Heart left ventricle (tissue), 16 donors: ENCODE results near the gene MEX3A. TPM values are rescaled to one million over a fixed set of nuclear protein-coding genes. Genes with fewer than 3 reads are reported as not detected.
A peak's percentile ranks its signal among the peaks of the same experiment; 100 is the strongest.

Source experiments
- ATAC-seq, 4 donors: fragments of 200-7000 bp; cut with Tn5 transposase; one replicate each; pipeline ENCODE4 v1.9.1; 2020 to 2022; ENCODE audit warnings: moderate library complexity in 4 of 4, mild to moderate bottlenecking in 3 of 4, moderate number of reproducible peaks in 1 of 4
- DNase-seq, 5 donors: peaks; one replicate each; pipeline ENCODE4 v3.0.0-alpha.2; 2020
- H3K27ac ChIP-seq, 12 donors: fragments of 200-600 bp; sonication (generic) in 4 of 12; one replicate each; pipeline versions ENCODE4 v1.5.0 to v1.8.0; 2016 to 2022; ENCODE audit warnings: mild to moderate bottlenecking in 2 of 12
- H3K27me3 ChIP-seq, 9 donors: fragments of 200-600 bp; sonication (generic) in 2 of 9; one replicate each; pipeline versions ENCODE4 v1.5.1 to v1.8.0; 2016 to 2022; ENCODE audit warnings: mild to moderate bottlenecking in 3 of 9
- H3K36me3 ChIP-seq, 9 donors: fragments of 200-600 bp; sonication (generic) in 2 of 9; one replicate each; pipeline versions ENCODE4 v1.5.0 to v1.8.0; 2018 to 2022; ENCODE audit warnings: mild to moderate bottlenecking in 2 of 9
- H3K4me1 ChIP-seq, 12 donors: fragments of 200-600 bp; sonication (generic) in 4 of 12; one replicate each; pipeline versions ENCODE4 v1.5.0 to v1.8.0; 2016 to 2022; ENCODE audit warnings: mild to moderate bottlenecking in 3 of 12
- H3K4me3 ChIP-seq, 12 donors: fragments of 200-600 bp; sonication (generic) in 4 of 12; one replicate each; pipeline versions ENCODE4 v1.5.0 to v1.8.0; 2017 to 2022; ENCODE audit warnings: mild to moderate bottlenecking in 9 of 12, moderate library complexity in 4 of 12
- H3K9me3 ChIP-seq, 12 donors: fragments of 200-600 bp; sonication (generic) in 4 of 12; one replicate each; pipeline versions ENCODE4 v1.5.0 to v1.8.0; 2016 to 2022; ENCODE audit warnings: mild to moderate bottlenecking in 1 of 12
- CTCF ChIP-seq, 12 donors: fragments of 200-600 bp; sonication (generic) in 4 of 12; IDR thresholded peaks; one replicate each; pipeline versions ENCODE4 v1.5.0 to v1.8.0; 2018 to 2022; ENCODE audit warnings: antibody characterized with exemption in 12 of 12, mild to moderate bottlenecking in 5 of 12
- POLR2A ChIP-seq, 2 donors: fragments of 450-650 bp; IDR thresholded peaks; one replicate each; pipeline ENCODE4 v1.6.1; 2017; ENCODE audit warnings: antibody characterized with exemption in 2 of 2, mild to moderate bottlenecking in 2 of 2, moderate library complexity in 2 of 2
- WGBS, 4 donors: extraction: QIAGEN DNeasy Blood & Tissue Kit in 2 of 4; methylation state at CpG; one replicate each; pipeline versions ENCODE4 v1.1.5 to v1.1.7; 2013 to 2018; 5-methylcytosine and 5-hydroxymethylcytosine counted together
- intact Hi-C, 10 donors: fragments of 100-400 bp; cut with DNase I; formaldehyde crosslinking; loops; one replicate each; pipeline versions ENCODE4 v1.11.1 to v1.14.2; 2022
- polyA plus RNA-seq, 2 donors: library from polyadenylated mRNA; stranded (reverse); fragments of 200-250 nt; gene quantifications; one replicate each; pipeline ENCODE4 v1.2.3, GENCODE V29; 2013
- total RNA-seq, 9 donors: library from RNA; depleted of rRNA in 2 of 9; stranded (reverse); fragments of >200 nt in 2 of 9; fragmentation: NEBNext Ultra II Directional in 3 of 9; extraction: Animal tissue kit (Norgen Biotek cat#: 25700) in 3 of 9; gene quantifications; one replicate each; pipeline versions ENCODE4 v1.1.0 to v1.2.4, GENCODE V29; 2016 to 2023
- donor health status: ischemic (EF 13 %, LVEDD 7.1; RV severe dilation, severe dysfunction).
- donor health status: healthy with polysubstance abuse.
- donor health status: DM: no; HTN: yes; CAD: no.
- donor health status: DM: no; HTN: no; CAD: no.
- donor health status: ischemic (EF 25% LVEDD 6.9; RV normal size, moderate dysfunction).
- donor health status: ischemic (EF 25% LVEDD 5.7; RV mildly dilated, moderate dysfunction).
- donor health status: healthy.
- donor health status: DM: yes; HTN: yes; CAD: no.
- donor health status: ischemic (EF 35%, LVEDD 5.7; RV mildly dilated, moderate dysfunction).
- donor health status: nonischemic (EF 11% LVEDD 7.7; RV severe dilation, severe dysfunction).
- donor health status: DM: yes; HTN: yes; CAD: no.
- donor health status: PGD.
- donor health status: ischemic (EF 29% LVEDD 5.4; RV normal size, mild dysfunction).
- donor health status: nonischemic (EF 23%, LVEDD 6.1; RV moderate dilation, normal function).

The MEX3A gene
- total and polyA plus RNA-seq, 11 donors = 0.12 to 0.53 (median 0.32) TPM

GRCh38 chr1:156033011-156033410 lies 49.3 kb downstream of the MEX3A start:
- Histone ChIP-seq H3K4me1 (no peaks in the 10 kb centered on the region), H3K36me3 (peaks cover 0 to 20% (median 17%) of the 10 kb centered on the region in 9 donors), H3K27me3 (no peaks in the 10 kb centered on the region), H3K9me3 (no peaks in the 10 kb centered on the region), H3K4me3 (no peak overlapping the region), H3K27ac (no peak overlapping the region)
- WGBS, 4 donors = 51 to 62% (median 57%) methylated on average over 6 of the region's 6 CpGs
- intact Hi-C loops = no loop called here
- TF ChIP-seq POLR2A (IDR thresholded peaks at IDR 0.05) = no peak
- no peak for TF ChIP-seq CTCF (IDR thresholded peaks at IDR 0.05)
- DNase-seq = peak in 1 of 5 donors; percentile 12
- ATAC-seq = no peak

- TF ChIP-seq CTCF (IDR thresholded peaks at IDR 0.05) (no peak), POLR2A (IDR thresholded peaks at IDR 0.05) (no peak)
- H3K4me1 ChIP-seq = peaks cover 0 to 3% (median 0%) of the 10 kb centered on the region in 12 donors
- intact Hi-C loops = loop anchor here in 1 of 10 donors (5.0 kb wide), 1 partner anchor 41 kb away; no protein-coding TSS in a partner anchor
- H3K27me3 ChIP-seq = no peaks in the 10 kb centered on the region
- ATAC-seq (no peak), DNase-seq (no peak)
- no peak overlapping the region for H3K4me3 ChIP-seq
- no peak overlapping the region for H3K27ac ChIP-seq
- no peaks in the 10 kb centered on the region for H3K36me3 ChIP-seq
- WGBS, 4 donors = 89 to 92% (median 91%) methylated on average over 4 of the region's 4 CpGs
- no peaks in the 10 kb centered on the region for H3K9me3 ChIP-seq
Measured at GRCh38 chr1:156026588-156026987, 55.7 kb downstream of the MEX3A start.

GRCh38 chr1:156025876-156026275 lies 56.4 kb downstream of the MEX3A start:
- Histone ChIP-seq H3K36me3 (no peaks in the 10 kb centered on the region), H3K9me3 (no peaks in the 10 kb centered on the region), H3K4me3 (no peak overlapping the region), H3K27ac (no peak overlapping the region), H3K27me3 (no peaks in the 10 kb centered on the region), H3K4me1 (peaks cover 0 to 8% (median 3%) of the 10 kb centered on the region in 12 donors)
- ATAC-seq = peak; percentile 54 to 85 (median 78)
- WGBS, 4 donors = 8 to 11% (median 10%) methylated on average over 9 of the region's 9 CpGs
- DNase-seq = peak in 4 of 5 donors; percentile 25 to 65 (median 38)
- TF ChIP-seq CTCF (IDR thresholded peaks at IDR 0.05) = peak in 11 of 12 donors; percentile 21 to 57 (median 43)
- TF ChIP-seq POLR2A (IDR thresholded peaks at IDR 0.05) = no peak
- intact Hi-C loops = loop anchor here in 1 of 10 donors (5.0 kb wide), 1 partner anchor 41 kb away; no protein-coding TSS in a partner anchor

- peaks cover 0 to 14% (median 6%) of the 10 kb centered on the region in 12 donors for H3K4me1 ChIP-seq
- no peak for DNase-seq
- no peaks in the 10 kb centered on the region for H3K27me3 ChIP-seq
- no peak overlapping the region for H3K27ac ChIP-seq
- 84 to 86% (median 85%) methylated on average over 5 of the region's 5 CpGs for WGBS, 4 donors
- ATAC-seq = no peak
- TF ChIP-seq POLR2A (IDR thresholded peaks at IDR 0.05) = no peak
- TF ChIP-seq CTCF (IDR thresholded peaks at IDR 0.05) = no peak
- no peaks in the 10 kb centered on the region for H3K36me3 ChIP-seq
- no peaks in the 10 kb centered on the region for H3K9me3 ChIP-seq
- H3K4me3 ChIP-seq = no peak overlapping the region
- intact Hi-C loops = loop anchor here in 3 of 10 donors (5.0 kb wide), 2 partner anchors 32 to 42 kb away; no protein-coding TSS in a partner anchor
Measured at GRCh38 chr1:156024801-156025200, 57.5 kb downstream of the MEX3A start.

Other genes starting within 250 kb of the MEX3A start
- gene GON4L, start 225.3 kb downstream of the MEX3A start, total RNA-seq = 10 to 100 TPM; 16.2 to 38.0 (median 23.4) TPM
- 10 to 100 TPM; 10.9 to 15.8 TPM for gene GON4L, start 225.3 kb downstream of the MEX3A start, polyA plus RNA-seq
- gene SYT11, start 222.9 kb downstream of the MEX3A start, total RNA-seq = 10 to 100 TPM; 10.7 to 26.3 (median 16.0) TPM
- gene SYT11, start 222.9 kb downstream of the MEX3A start, polyA plus RNA-seq = 10 to 100 TPM in 1 of 2 donors, 1 to 10 TPM in 1; 2.2 to 15.1 TPM
- 10 to 100 TPM; 15.1 to 33.3 (median 20.0) TPM for gene RIT1, start 171.1 kb downstream of the MEX3A start, total RNA-seq
- gene RIT1, start 171.1 kb downstream of the MEX3A start, polyA plus RNA-seq = 10 to 100 TPM in 1 of 2 donors, 1 to 10 TPM in 1; 8.1 to 20.1 TPM
- gene KHDC4, start 148.1 kb downstream of the MEX3A start, total RNA-seq = 10 to 100 TPM; 16.9 to 28.0 (median 22.6) TPM
- gene KHDC4, start 148.1 kb downstream of the MEX3A start, polyA plus RNA-seq = 10 to 100 TPM; 17.4 to 19.1 TPM
- gene RXFP4, start 140.8 kb downstream of the MEX3A start, total RNA-seq = not detected
- gene RXFP4, start 140.8 kb downstream of the MEX3A start, polyA plus RNA-seq = under 1 TPM in 1 of 2 donors, not detected in 1; 0.07 TPM
- 10 to 100 TPM; 34.7 to 98.6 (median 61.6) TPM for gene ARHGEF2, start 103.9 kb downstream of the MEX3A start, total RNA-seq
- 10 to 100 TPM; 23.9 to 28.8 TPM for gene ARHGEF2, start 103.9 kb downstream of the MEX3A start, polyA plus RNA-seq
- 100 to 1,000 TPM in 4 of 9 donors, 10 to 100 TPM in 5; 67.7 to 174 (median 81.2) TPM for gene SSR2, start 61.5 kb downstream of the MEX3A start, total RNA-seq
- 100 to 1,000 TPM in 1 of 2 donors, 10 to 100 TPM in 1; 63.9 to 282 TPM for gene SSR2, start 61.5 kb downstream of the MEX3A start, polyA plus RNA-seq
- gene UBQLN4, start 28.7 kb downstream of the MEX3A start, total RNA-seq = 10 to 100 TPM; 21.0 to 34.1 (median 26.9) TPM
- 10 to 100 TPM; 15.1 to 37.3 TPM for gene UBQLN4, start 28.7 kb downstream of the MEX3A start, polyA plus RNA-seq
- gene LAMTOR2, start 27.7 kb downstream of the MEX3A start, total RNA-seq = 10 to 100 TPM; 51.5 to 83.2 (median 61.4) TPM
- 100 to 1,000 TPM in 1 of 2 donors, 10 to 100 TPM in 1; 88.6 to 106 TPM for gene LAMTOR2, start 27.7 kb downstream of the MEX3A start, polyA plus RNA-seq
- gene RAB25, start 21.3 kb downstream of the MEX3A start, total RNA-seq = not detected
- gene RAB25, start 21.3 kb downstream of the MEX3A start, polyA plus RNA-seq = under 1 TPM in 1 of 2 donors, not detected in 1; 0.38 TPM
- 100 to 1,000 TPM; 223 to 396 (median 279) TPM for gene LMNA, start 32.2 kb upstream of the MEX3A start, total RNA-seq
- 100 to 1,000 TPM; 257 to 272 TPM for gene LMNA, start 32.2 kb upstream of the MEX3A start, polyA plus RNA-seq
- 10 to 100 TPM in 1 of 9 donors, 1 to 10 TPM in 5, under 1 TPM in 3; 0.60 to 10.2 (median 1.6) TPM for gene SEMA4A, start 71.1 kb upstream of the MEX3A start, total RNA-seq
- gene SEMA4A, start 71.1 kb upstream of the MEX3A start, polyA plus RNA-seq = 1 to 10 TPM in 1 of 2 donors, under 1 TPM in 1; 0.90 to 1.8 TPM
- 10 to 100 TPM; 16.4 to 27.4 (median 20.5) TPM for gene SLC25A44, start 111.6 kb upstream of the MEX3A start, total RNA-seq
- gene SLC25A44, start 111.6 kb upstream of the MEX3A start, polyA plus RNA-seq = 10 to 100 TPM in 1 of 2 donors, 1 to 10 TPM in 1; 5.8 to 29.3 TPM
- gene PMF1, start 130.5 kb upstream of the MEX3A start, total RNA-seq = 100 to 1,000 TPM in 1 of 9 donors, 10 to 100 TPM in 8; 57.8 to 116 (median 62.4) TPM
- gene PMF1, start 130.5 kb upstream of the MEX3A start, polyA plus RNA-seq = 100 to 1,000 TPM; 104 to 122 TPM
- gene BGLAP, start 159.7 kb upstream of the MEX3A start, total RNA-seq = under 1 TPM in 6 of 9 donors, not detected in 3; 0.37 to 0.99 (median 0.65) TPM
- under 1 TPM; 0.32 to 0.57 TPM for gene BGLAP, start 159.7 kb upstream of the MEX3A start, polyA plus RNA-seq
- 1 to 10 TPM in 3 of 9 donors, under 1 TPM in 4, not detected in 2; 0.42 to 1.9 (median 0.92) TPM for gene PAQR6, start 165.6 kb upstream of the MEX3A start, total RNA-seq
- gene PAQR6, start 165.6 kb upstream of the MEX3A start, polyA plus RNA-seq = under 1 TPM; 0.26 to 0.61 TPM
- 100 to 1,000 TPM in 1 of 9 donors, 10 to 100 TPM in 8; 60.6 to 104 (median 89.4) TPM for gene SMG5, start 200.4 kb upstream of the MEX3A start, total RNA-seq
- 10 to 100 TPM; 56.3 to 94.3 TPM for gene SMG5, start 200.4 kb upstream of the MEX3A start, polyA plus RNA-seq
- 1 to 10 TPM in 7 of 9 donors, under 1 TPM in 2; 0.83 to 2.7 (median 1.3) TPM for gene TMEM79, start 201.9 kb upstream of the MEX3A start, total RNA-seq
- gene TMEM79, start 201.9 kb upstream of the MEX3A start, polyA plus RNA-seq = 1 to 10 TPM; 1.2 to 1.6 TPM
- 10 to 100 TPM in 8 of 9 donors, 1 to 10 TPM in 1; 9.1 to 63.8 (median 16.7) TPM for gene GLMP, start 213.2 kb upstream of the MEX3A start, total RNA-seq
- 10 to 100 TPM; 12.8 to 14.4 TPM for gene GLMP, start 213.2 kb upstream of the MEX3A start, polyA plus RNA-seq
- gene VHLL, start 216.8 kb upstream of the MEX3A start, total RNA-seq = not detected
- not detected for gene VHLL, start 216.8 kb upstream of the MEX3A start, polyA plus RNA-seq